Neural crest cell (in vitro differentiated cells): ENCODE measurements around the gene KLHL22. TPM values are rescaled to one million over a fixed set of nuclear protein-coding genes. Genes with fewer than 3 reads are reported as not detected.

ENCODE experiments used
- DNase-seq: peaks from one replicate; pipeline ENCODE4 v3.0.0; 2021; ENCODE audit warnings: low read depth, mixed read lengths, low spot score
- H3K27ac Mint-ChIP-seq: one replicate; pipeline ENCODE4 v1.8.0; 2021; ENCODE audit warnings: mild to moderate bottlenecking, mixed read lengths; ENCODE audit not compliant: unreplicated experiment
- H3K27me3 Mint-ChIP-seq: 2 replicates; pipeline ENCODE4 v1.8.0; 2021; ENCODE audit warnings: low read depth, mild to moderate bottlenecking, mixed read lengths
- H3K36me3 Mint-ChIP-seq: 2 replicates; pipeline ENCODE4 v1.8.0; 2021; ENCODE audit warnings: low read depth, mild to moderate bottlenecking, mixed read lengths
- H3K4me1 Mint-ChIP-seq: 2 replicates; pipeline ENCODE4 v1.8.0; 2021; ENCODE audit warnings: mixed read lengths
- H3K4me3 Mint-ChIP-seq: one replicate; pipeline ENCODE4 v1.8.0; 2021; ENCODE audit warnings: mild to moderate bottlenecking, mixed read lengths
- H3K9me3 Mint-ChIP-seq: 2 replicates; pipeline ENCODE4 v1.8.0; 2021; ENCODE audit warnings: mixed read lengths
- total RNA-seq: library from RNA; stranded (reverse); gene quantifications from 2 replicates; pipeline ENCODE4 v1.2.1, GENCODE V29; 2021
- TF ChIP-seq, protein P1 (sequence below): fragments of 200-600 bp; sonication (generic); conservative IDR thresholded peaks from 2 replicates; pipeline ENCODE4 v1.5.0; 2021; ENCODE audit warnings: antibody characterized with exemption, mild to moderate bottlenecking

The KLHL22 gene
- total RNA-seq, 1 donor from 2014 or later: 48.9 TPM

GRCh38 chr22:20397498-20397897 lies 98.1 kb downstream of the KLHL22 start:
- Mint-ChIP-seq H3K4me3 (peak overlapping the region; percentile 94), H3K27ac (no peak overlapping the region), H3K27me3 (no peaks in the 10 kb centered on the region), H3K9me3 (no peaks in the 10 kb centered on the region), H3K4me1 (peaks cover 47% of the 10 kb centered on the region), H3K36me3 (peaks cover 11% of the 10 kb centered on the region)
- no peak for DNase-seq
- TF ChIP-seq, protein P1, sequence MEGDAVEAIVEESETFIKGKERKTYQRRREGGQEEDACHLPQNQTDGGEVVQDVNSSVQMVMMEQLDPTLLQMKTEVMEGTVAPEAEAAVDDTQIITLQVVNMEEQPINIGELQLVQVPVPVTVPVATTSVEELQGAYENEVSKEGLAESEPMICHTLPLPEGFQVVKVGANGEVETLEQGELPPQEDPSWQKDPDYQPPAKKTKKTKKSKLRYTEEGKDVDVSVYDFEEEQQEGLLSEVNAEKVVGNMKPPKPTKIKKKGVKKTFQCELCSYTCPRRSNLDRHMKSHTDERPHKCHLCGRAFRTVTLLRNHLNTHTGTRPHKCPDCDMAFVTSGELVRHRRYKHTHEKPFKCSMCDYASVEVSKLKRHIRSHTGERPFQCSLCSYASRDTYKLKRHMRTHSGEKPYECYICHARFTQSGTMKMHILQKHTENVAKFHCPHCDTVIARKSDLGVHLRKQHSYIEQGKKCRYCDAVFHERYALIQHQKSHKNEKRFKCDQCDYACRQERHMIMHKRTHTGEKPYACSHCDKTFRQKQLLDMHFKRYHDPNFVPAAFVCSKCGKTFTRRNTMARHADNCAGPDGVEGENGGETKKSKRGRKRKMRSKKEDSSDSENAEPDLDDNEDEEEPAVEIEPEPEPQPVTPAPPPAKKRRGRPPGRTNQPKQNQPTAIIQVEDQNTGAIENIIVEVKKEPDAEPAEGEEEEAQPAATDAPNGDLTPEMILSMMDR: no peak

- Mint-ChIP-seq H3K36me3 (peaks cover 11% of the 10 kb centered on the region), H3K4me1 (peaks cover 47% of the 10 kb centered on the region), H3K4me3 (peak overlapping the region; percentile 94), H3K27ac (no peak overlapping the region), H3K9me3 (no peaks in the 10 kb centered on the region), H3K27me3 (no peaks in the 10 kb centered on the region)
- no peak for DNase-seq
- TF ChIP-seq, protein P1: no peak
Measured at GRCh38 chr22:20396639-20397038, 99.0 kb downstream of the KLHL22 start.

DNA sequence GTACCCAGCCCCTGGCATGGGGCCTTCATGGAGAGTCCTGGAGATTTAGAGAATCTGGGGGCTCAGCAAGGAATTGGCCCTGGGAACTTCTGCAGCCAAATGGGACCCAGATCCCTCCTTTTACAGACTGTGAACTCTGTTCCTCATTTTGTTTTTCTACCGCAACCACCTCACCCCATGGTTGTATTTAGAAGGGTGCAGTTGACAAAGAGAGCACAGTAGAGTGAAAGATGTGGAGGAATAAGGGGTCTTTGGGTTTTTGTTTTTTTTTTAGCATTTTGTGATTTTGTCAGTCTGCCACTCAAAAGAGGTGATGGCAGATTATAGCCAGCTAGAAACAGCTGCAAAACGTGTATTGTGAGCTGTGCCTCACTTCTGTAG lies 99.7 kb downstream of the KLHL22 start:
- Mint-ChIP-seq H3K9me3 (no peaks in the 10 kb centered on the region), H3K27me3 (no peaks in the 10 kb centered on the region), H3K4me1 (peaks cover 47% of the 10 kb centered on the region), H3K27ac (no peak overlapping the region), H3K4me3 (peak overlapping the region; percentile 94), H3K36me3 (peaks cover 11% of the 10 kb centered on the region)
- DNase-seq: no peak
- TF ChIP-seq, protein P1: no peak

GRCh38 chr22:20395181-20395906 lies 100.3 kb downstream of the KLHL22 start:
- H3K27me3 Mint-ChIP-seq: no peaks in the 10 kb centered on the region
- no peaks in the 10 kb centered on the region for H3K9me3 Mint-ChIP-seq
- peak overlapping the region; percentile 94 for H3K4me3 Mint-ChIP-seq
- H3K36me3 Mint-ChIP-seq: peaks cover 11% of the 10 kb centered on the region
- TF ChIP-seq, protein P1: no peak
- H3K27ac Mint-ChIP-seq: peak overlapping the region; percentile 91
- no peak for DNase-seq
- peaks cover 47% of the 10 kb centered on the region for H3K4me1 Mint-ChIP-seq

- H3K9me3 Mint-ChIP-seq: no peaks in the 10 kb centered on the region
- H3K36me3 Mint-ChIP-seq: peaks cover 8% of the 10 kb centered on the region
- peak within 1 kb of the TSS; percentile 94 for H3K27ac Mint-ChIP-seq
- no peaks in the 10 kb centered on the region for H3K27me3 Mint-ChIP-seq
- peak within 1 kb of the TSS; percentile 94 for H3K4me3 Mint-ChIP-seq
- peak; percentile 81 for DNase-seq
- peaks cover 47% of the 10 kb centered on the region for H3K4me1 Mint-ChIP-seq
- TF ChIP-seq, protein P1: no peak
Measured at GRCh38 chr22:20393705-20394476, 101.7 kb downstream of the KLHL22 start, which contains the start of gene ZNF74. ZNF74 (plus strand) TSS chr22:20394151; CDS start chr22:20394629, 478 bp downstream.
